GM18499 (cell line): ENCODE results near the gene TAS2R30.
"Not testable (repeated sequence)": the region's sequence is repeated elsewhere in the genome, so short reads cannot be mapped to it uniquely, and the experiment has no call there.

Experiments
- ATAC-seq: cut with Tn5 transposase; IDR thresholded peaks from one replicate; pipeline ENCODE4 v1.9.1; 2021; ENCODE audit warnings: moderate number of reproducible peaks; ENCODE audit not compliant: insufficient read depth, unreplicated experiment

TAS2R30 gene

GRCh38 chr12:11130999-11131398, 3.4 kb downstream of the TAS2R30 start:
- no peak for ATAC-seq

- ATAC-seq: no peak
Observed at GRCh38 chr12:11130382-11130781, 4.1 kb downstream of the TAS2R30 start.

DNA sequence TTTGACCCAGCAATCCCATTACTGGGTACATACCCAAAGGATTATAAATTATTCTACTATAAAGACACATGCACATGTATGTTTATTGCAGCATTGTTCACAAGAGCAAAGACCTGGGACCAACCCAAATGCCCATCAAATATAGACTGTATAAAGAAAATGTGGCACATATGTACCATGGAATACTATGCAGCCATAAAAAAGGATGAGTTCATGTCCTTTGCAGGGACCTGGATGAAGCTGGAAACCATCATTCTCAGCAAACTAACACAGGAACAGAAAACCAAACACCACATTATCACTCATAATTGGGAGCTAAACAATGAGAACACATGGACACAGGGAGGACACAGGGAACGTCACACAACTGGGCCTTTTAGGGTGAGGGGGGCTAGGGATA, 20.3 kb downstream of the TAS2R30 start:
- ATAC-seq: not testable (repeated sequence)

DNA sequence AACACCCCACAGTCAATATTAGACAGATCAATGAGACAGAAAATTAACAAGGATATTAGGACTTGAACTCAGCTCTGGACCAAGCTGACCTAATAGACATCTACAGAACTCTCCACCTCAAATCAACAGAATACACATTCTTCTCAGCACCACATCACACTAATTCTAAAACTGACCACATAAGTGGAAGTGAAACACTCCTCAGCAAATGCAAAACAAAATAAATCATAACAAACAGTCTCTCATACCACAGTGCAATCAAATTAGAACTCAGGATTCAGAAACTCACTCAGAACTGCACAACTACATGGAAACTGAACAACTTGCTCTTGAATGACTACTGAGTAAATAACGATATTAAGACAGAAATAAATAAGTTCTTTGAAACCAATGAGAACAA, 23.2 kb downstream of the TAS2R30 start:
- ATAC-seq: not testable (repeated sequence)

DNA sequence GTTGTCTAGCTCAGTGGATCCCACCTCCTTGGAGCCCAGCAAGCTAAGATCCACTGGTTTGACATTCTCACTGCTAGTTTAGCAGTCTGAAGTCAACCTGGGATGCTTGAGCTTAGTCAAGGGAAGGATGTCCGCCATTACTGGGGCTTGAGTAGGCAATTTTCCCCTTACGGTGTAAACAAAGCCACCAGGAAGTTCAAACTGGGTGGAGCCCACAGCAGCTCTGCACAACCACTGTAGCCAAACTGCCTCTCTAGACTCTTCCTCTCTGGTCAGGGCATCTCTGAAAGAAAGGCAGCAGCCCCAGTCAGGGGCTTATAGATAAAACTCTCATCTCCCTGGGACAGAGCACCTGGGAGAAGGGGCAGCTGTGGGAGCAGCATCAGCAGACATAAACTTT, 25.6 kb downstream of the TAS2R30 start:
- ATAC-seq: no peak

DNA sequence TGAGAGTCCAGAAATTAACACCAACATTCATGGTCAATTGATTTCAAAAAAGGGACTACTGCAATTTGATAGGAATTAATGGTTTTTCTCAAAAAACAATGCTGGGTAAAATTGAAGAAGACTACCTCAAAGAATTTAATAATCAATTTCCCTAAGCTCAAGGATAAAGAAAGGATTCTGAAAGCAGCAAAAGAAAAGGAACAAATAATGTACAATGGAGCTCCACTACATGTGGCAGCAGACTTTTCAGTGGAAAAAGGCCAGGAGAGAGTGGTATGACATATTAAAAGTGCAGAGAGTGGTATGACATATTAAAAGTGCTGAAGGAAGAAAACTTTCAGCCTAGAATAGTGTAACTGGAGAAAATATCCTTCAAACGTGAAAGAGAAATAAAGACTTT, 26.7 kb downstream of the TAS2R30 start:
- no peak for ATAC-seq

GRCh38 chr12:11106288-11106687, 28.2 kb downstream of the TAS2R30 start:
- ATAC-seq: no peak

GRCh38 chr12:11105546-11105945, 28.9 kb downstream of the TAS2R30 start:
- no peak for ATAC-seq

DNA sequence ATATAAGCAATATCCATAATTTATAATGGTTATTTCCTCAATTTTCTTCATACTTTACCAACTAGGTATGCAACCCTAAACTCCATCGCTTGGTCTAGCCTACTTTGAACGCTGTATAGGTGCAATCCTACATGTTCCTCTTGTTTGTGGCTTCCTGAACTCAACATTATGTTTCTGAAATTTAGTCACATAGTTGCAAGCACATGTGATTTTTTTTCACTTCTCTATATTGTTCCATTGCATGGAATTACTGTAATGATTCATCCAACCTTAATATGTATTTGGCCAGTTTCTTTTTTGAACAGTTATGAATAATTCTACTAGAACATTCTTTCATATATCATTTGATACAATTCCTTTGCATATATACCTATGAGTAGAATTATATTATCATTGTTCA, 39.5 kb downstream of the TAS2R30 start:
- not testable (repeated sequence) for ATAC-seq

- no peak for ATAC-seq
Observed at GRCh38 chr12:11092128-11092527, 42.3 kb downstream of the TAS2R30 start, which contains the start of gene TAS2R43. TAS2R43 (minus strand) TSS chr12:11092313; CDS start chr12:11092229, 84 bp downstream.

DNA sequence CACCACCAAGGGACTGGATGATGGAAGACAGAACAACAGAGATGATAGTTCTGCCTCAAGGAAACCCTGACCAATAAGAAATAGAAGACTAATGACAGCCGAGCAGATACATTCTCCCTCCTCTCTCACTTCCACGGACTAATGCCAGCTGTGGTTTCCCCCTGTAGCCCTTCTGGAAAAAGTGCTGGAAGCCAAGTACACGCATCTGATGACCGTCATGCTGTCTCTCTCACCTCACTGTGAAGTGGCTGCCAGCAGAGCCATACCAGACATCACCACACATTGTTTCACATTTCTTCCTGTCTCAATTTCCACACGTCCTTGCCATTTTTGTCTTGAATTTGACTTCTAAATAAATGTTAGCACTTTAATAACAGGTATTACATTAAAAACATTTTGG, 45.2 kb downstream of the TAS2R30 start:
- ATAC-seq: no peak

DNA sequence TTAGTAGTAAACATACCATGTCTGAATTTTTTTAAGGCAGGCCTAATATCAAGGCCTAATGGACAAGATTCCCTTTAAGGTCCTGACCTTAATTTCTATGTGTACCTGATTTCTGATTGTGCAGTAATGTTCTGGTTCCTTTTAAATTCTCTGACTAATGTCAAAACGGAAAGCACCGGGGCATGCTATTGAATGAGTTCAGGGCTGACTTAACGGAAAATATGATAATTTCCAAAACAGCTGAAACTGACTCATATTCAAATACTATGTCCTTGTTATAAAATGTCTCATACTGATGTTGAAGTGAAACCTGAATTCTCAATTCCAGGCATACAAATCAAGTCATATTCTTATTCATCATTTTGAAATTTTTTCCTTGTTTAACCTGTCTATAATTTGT, 49.0 kb downstream of the TAS2R30 start:
- ATAC-seq: peak; percentile 68
